Trophoblast cell (in vitro differentiated cells and primary cell): Measurements from ENCODE around the gene RNF32.
"Not testable (repeated sequence)": the region's sequence is repeated elsewhere in the genome, so short reads cannot be mapped to it uniquely, and the experiment has no call there.

ENCODE experiments used
- DNase-seq, 2 donors: peaks; one replicate each; pipeline ENCODE4 v3.0.0-alpha.2; 2016
- H2AFZ ChIP-seq: 2 replicates; pipeline ENCODE4 v1.6.1; 2013; ENCODE audit warnings: low read length, moderate library complexity, mild to moderate bottlenecking; ENCODE audit not compliant: insufficient read depth, poor library complexity
- H2AK5ac ChIP-seq: 2 replicates; pipeline ENCODE4 v1.6.1; 2013; ENCODE audit warnings: mild to moderate bottlenecking, low read length
- H2BK120ac ChIP-seq: 2 replicates; pipeline ENCODE4 v1.6.1; 2013; ENCODE audit warnings: low read length, mild to moderate bottlenecking, moderate library complexity; ENCODE audit not compliant: insufficient read depth, poor library complexity
- H2BK12ac ChIP-seq: 2 replicates; pipeline ENCODE4 v1.6.1; 2013; ENCODE audit warnings: mild to moderate bottlenecking, low read length, moderate library complexity
- H2BK5ac ChIP-seq: 2 replicates; pipeline ENCODE4 v1.6.1; 2013; ENCODE audit warnings: low read length, low read depth, moderate library complexity, mild to moderate bottlenecking; ENCODE audit not compliant: poor library complexity
- H3K14ac ChIP-seq: 2 replicates; pipeline ENCODE4 v1.6.1; 2013; ENCODE audit warnings: mild to moderate bottlenecking, low read length
- H3K18ac ChIP-seq: 2 replicates; pipeline ENCODE4 v1.6.1; 2013; ENCODE audit warnings: mild to moderate bottlenecking, low read length
- H3K23ac ChIP-seq: 2 replicates; pipeline ENCODE4 v1.6.1; 2013; ENCODE audit warnings: low read length
- H3K27ac ChIP-seq: 2 replicates; pipeline ENCODE4 v1.5.1; 2013; ENCODE audit warnings: low read depth, mild to moderate bottlenecking, inconsistent platforms, low read length, moderate library complexity
- H3K27me3 ChIP-seq: 2 replicates; pipeline ENCODE4 v1.6.1; 2013; ENCODE audit warnings: inconsistent platforms, mild to moderate bottlenecking, low read length, moderate library complexity; ENCODE audit not compliant: insufficient read depth
- H3K36me3 ChIP-seq, 2 experiments: 1 replicate in 1 of 2; 2 replicates in 1 of 2; pipeline ENCODE4 v1.6.1; 2013; ENCODE audit warnings: low read length in 2 of 2, mild to moderate bottlenecking in 2 of 2, moderate library complexity in 1 of 2; ENCODE audit not compliant: insufficient read depth in 2 of 2, control insufficient read depth in 1 of 2
- H3K4ac ChIP-seq: 2 replicates; pipeline ENCODE4 v1.6.1; 2013; ENCODE audit warnings: low read depth, mild to moderate bottlenecking, low read length, moderate library complexity
- H3K4me1 ChIP-seq, 2 experiments: 1 replicate in 1 of 2; 2 replicates in 1 of 2; pipeline ENCODE4 v1.6.1; 2013; ENCODE audit warnings: low read length in 2 of 2, mild to moderate bottlenecking in 2 of 2, moderate library complexity in 1 of 2; ENCODE audit not compliant: insufficient read depth in 2 of 2, control insufficient read depth in 1 of 2
- H3K4me2 ChIP-seq: 2 replicates; pipeline ENCODE4 v1.6.1; 2013; ENCODE audit warnings: inconsistent platforms, mild to moderate bottlenecking, low read length, moderate library complexity
- H3K4me3 ChIP-seq: 2 replicates; pipeline ENCODE4 v1.5.1; 2013; ENCODE audit warnings: mild to moderate bottlenecking, low read depth, low read length, inconsistent platforms
- H3K79me1 ChIP-seq: one replicate; pipeline ENCODE4 v1.6.1; 2013; ENCODE audit warnings: low read length
- H3K79me2 ChIP-seq: 2 replicates; pipeline ENCODE4 v1.6.1; 2013; ENCODE audit warnings: low read length, mild to moderate bottlenecking; ENCODE audit not compliant: control insufficient read depth, insufficient read depth, poor library complexity
- H3K9ac ChIP-seq: 2 replicates; pipeline ENCODE4 v1.6.1; 2013; ENCODE audit warnings: mild to moderate bottlenecking, low read length
- H3K9me3 ChIP-seq: 2 replicates; pipeline ENCODE4 v1.6.1; 2013; ENCODE audit warnings: low read depth, mild to moderate bottlenecking, control low read depth, inconsistent platforms, low read length; ENCODE audit not compliant: insufficient read depth
- H4K12ac ChIP-seq: 2 replicates; pipeline ENCODE4 v1.6.1; 2013; ENCODE audit warnings: low read depth, mild to moderate bottlenecking, low read length, moderate library complexity
- H4K8ac ChIP-seq: 2 replicates; pipeline ENCODE4 v1.6.1; 2013; ENCODE audit warnings: low read depth, mild to moderate bottlenecking, low read length, moderate library complexity
- H4K91ac ChIP-seq: one replicate; pipeline ENCODE4 v1.6.1; 2013; ENCODE audit warnings: low read depth, mild to moderate bottlenecking, low read length, moderate library complexity
- WGBS: extraction: QIAGEN DNeasy Blood & Tissue Kit; methylation state at CpG from one replicate; pipeline ENCODE4 v1.1.7; 2013; ENCODE audit warnings: missing lambda C conversion rate; ENCODE audit not compliant: insufficient read length, insufficient coverage; ENCODE audit errors: extremely low coverage; 5-methylcytosine and 5-hydroxymethylcytosine counted together

The RNF32 gene

DNA sequence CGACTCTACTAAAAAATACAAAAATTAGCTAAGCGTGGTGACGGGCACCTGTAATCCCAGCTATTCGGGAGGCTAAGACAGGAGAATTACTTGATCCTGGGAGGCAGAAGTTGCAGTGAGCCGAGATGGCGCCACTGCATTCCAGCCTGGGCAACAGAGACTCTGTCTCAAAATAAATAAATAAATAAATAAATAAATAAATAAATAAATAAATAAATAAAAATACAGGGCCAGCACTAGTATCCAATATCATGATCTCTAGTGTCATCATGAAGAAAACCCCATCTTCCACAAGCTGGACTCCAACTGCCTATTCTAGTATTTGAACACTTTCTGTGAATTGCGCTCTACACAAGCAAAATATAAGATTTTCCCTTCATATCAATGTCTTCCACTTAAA, 3.5 kb upstream of the RNF32 start:
- not testable (repeated sequence) for DNase-seq, H2BK120ac ChIP-seq, H3K27ac ChIP-seq, H3K27me3 ChIP-seq, H4K12ac ChIP-seq, H2AFZ ChIP-seq, H3K9me3 ChIP-seq, H4K91ac ChIP-seq, H2BK5ac ChIP-seq, H3K4ac ChIP-seq, H3K36me3 ChIP-seq, H3K9ac ChIP-seq, H4K8ac ChIP-seq, H3K18ac ChIP-seq, H3K4me2 ChIP-seq, H3K23ac ChIP-seq, H3K4me3 ChIP-seq, H3K14ac ChIP-seq, H2AK5ac ChIP-seq, H3K79me2 ChIP-seq, H2BK12ac ChIP-seq
- no CpG with 5 or more reads among the region's 7 CpGs for WGBS
- Histone ChIP-seq H3K79me1 (peaks cover 11% of the 10 kb centered on the region), H3K4me1 (peaks cover 9 to 11% of the 10 kb centered on the region in 2 experiments)

DNA sequence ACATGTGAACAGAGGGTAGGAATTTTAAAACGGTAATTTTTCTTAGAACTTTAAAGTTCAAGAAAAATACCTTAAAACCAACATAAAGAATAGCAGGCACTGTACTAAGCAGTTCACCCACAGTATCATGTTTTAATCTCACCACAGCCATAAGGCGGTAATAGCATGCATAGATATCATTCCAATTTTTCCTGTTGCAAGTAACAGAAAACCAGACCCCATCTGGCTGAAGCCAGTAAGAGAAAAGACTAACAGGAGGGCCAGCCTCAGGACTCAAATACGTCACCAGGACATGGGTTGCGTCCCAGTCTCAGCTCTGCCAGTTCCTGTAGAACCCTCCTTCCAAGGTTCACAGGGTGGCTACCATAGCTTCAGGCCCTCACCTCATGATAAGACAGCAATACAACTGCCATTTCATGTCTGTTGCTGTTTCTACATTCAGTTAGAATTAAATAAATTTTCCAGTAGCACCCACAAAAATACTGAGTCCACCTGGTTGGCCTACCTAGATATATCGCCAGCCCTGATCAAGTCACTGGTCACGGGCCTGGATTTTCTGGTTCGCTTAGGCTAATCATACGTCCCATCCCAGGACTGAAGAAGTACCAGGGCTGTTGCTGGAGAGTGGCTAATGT, 2.0 kb upstream of the RNF32 start:
- Histone ChIP-seq H3K4me1 (peaks cover 9 to 11% of the 10 kb centered on the region in 2 experiments), H3K4me3 (no peak overlapping the region), H3K9ac (no peak overlapping the region), H2BK5ac (no peak overlapping the region), H3K36me3 (no peaks in the 10 kb centered on the region), H3K18ac (no peak overlapping the region), H4K91ac (no peak overlapping the region), H3K14ac (no peak overlapping the region), H2BK120ac (no peak overlapping the region), H3K79me2 (peaks cover 8% of the 10 kb centered on the region), H3K27ac (no peak overlapping the region), H4K8ac (no peak overlapping the region), H3K27me3 (no peaks in the 10 kb centered on the region), H3K79me1 (peaks cover 11% of the 10 kb centered on the region), H2AFZ (no peak overlapping the region), H3K9me3 (peaks cover 7% of the 10 kb centered on the region), H3K4me2 (no peak overlapping the region), H2BK12ac (no peak overlapping the region), H4K12ac (no peak overlapping the region), H3K4ac (no peak overlapping the region), H2AK5ac (no peak overlapping the region), H3K23ac (no peak overlapping the region)
- no CpG with 5 or more reads among the region's 8 CpGs for WGBS
- peak in 1 of 2 donors; percentile 19 for DNase-seq

DNA sequence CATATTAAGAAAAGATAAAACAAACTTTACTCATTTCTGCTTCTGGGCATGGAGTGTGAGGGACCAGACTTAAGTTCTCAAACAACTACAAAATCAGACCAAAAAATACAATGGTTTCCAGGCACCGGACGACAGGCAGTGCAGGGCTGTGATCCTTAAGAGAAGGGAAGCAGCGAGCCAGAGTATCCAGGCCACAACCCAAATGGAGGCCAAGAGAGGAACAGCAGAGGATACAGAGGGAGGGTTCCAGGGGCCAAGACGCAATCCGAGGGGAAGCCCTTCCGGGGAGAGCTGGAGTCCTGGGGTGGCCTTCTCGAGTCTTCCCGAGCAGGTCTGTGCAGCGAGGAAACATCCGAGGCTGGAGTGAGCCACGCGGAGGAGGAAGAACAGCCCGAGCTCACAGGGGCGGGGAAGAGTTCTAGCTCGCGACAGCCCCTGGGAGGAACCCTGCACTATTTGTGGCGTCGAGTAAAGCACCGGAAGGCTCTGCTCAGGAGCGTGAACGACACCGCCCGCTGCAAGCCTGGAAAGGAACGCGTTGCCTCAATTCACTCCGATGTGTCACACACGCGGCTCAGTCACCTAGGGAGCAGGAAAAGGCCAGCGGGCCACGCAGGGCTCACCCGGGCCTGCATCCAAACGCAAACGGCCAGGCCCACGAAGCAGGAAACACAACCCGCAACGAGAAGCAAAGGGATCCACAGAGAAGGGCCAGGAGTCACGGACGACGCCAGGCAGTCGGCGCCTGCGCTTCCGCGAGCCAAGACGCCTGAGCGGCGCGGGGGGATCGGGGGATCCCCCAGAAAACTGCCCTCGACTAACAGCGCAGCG, 933 bp upstream of the RNF32 start:
- Histone ChIP-seq H2BK120ac (peak overlapping the region; percentile 53), H3K27ac (no peak overlapping the region), H3K18ac (peak overlapping the region; percentile 86), H3K4me3 (peak overlapping the region; percentile 81), H4K12ac (peak overlapping the region; percentile 93), H3K27me3 (no peaks in the 10 kb centered on the region), H3K4me1 (peaks cover 9 to 11% of the 10 kb centered on the region in 2 experiments), H3K79me1 (peaks cover 11% of the 10 kb centered on the region), H3K14ac (peak overlapping the region; percentile 65), H3K4me2 (peak overlapping the region; percentile 91), H3K4ac (peak overlapping the region; percentile 40), H3K9me3 (peaks cover 7% of the 10 kb centered on the region), H4K91ac (peak overlapping the region; percentile 83), H3K9ac (no peak overlapping the region), H3K36me3 (no peaks in the 10 kb centered on the region), H3K23ac (no peak overlapping the region), H4K8ac (peak overlapping the region; percentile 95), H2AFZ (peak overlapping the region; percentile 86), H2AK5ac (peak overlapping the region; percentile 28), H3K79me2 (peaks cover 8% of the 10 kb centered on the region), H2BK5ac (no peak overlapping the region), H2BK12ac (no peak overlapping the region)
- WGBS: no CpG with 5 or more reads among the region's 52 CpGs
- no peak for DNase-seq

DNA sequence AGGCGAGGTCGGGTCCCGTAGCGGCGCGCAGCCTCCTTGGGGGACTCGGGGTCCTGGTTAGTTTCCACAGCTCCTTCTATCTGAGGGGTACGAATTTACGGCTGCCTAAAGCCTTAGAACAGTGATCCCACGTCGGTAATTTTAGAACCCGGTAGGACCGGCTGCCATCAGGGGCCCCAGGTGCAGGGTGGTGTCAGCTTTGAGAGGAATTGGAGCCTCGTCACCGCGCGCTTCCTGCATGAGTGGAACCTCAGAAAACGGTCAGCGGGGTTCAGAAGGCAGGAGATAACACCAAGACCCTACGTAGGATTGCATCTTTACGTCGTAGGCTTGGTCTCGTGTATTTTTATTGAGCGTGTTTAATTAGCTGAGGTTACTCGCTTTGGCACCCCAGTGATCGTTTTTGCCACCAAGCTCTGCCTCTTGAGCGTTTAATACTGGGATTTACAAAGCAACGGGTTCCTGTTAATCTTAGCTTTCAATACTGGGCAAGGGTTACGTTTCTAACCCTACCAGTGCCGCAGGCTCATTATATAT, 443 bp downstream of the RNF32 start:
- peaks cover 8% of the 10 kb centered on the region for H3K79me2 ChIP-seq
- H2BK12ac ChIP-seq: peak overlapping the region; percentile 6
- no peak overlapping the region for H3K23ac ChIP-seq
- H4K91ac ChIP-seq: peak overlapping the region; percentile 80
- H3K36me3 ChIP-seq: no peaks in the 10 kb centered on the region
- H3K9me3 ChIP-seq: peaks cover 7% of the 10 kb centered on the region
- peak overlapping the region; percentile 88 for H4K12ac ChIP-seq
- H3K4me2 ChIP-seq: peak overlapping the region; percentile 91
- H3K27ac ChIP-seq: no peak overlapping the region
- DNase-seq: peak; percentile 41 to 62
- H3K9ac ChIP-seq: peak overlapping the region; percentile 89
- no peaks in the 10 kb centered on the region for H3K27me3 ChIP-seq
- H3K4me3 ChIP-seq: peak overlapping the region; percentile 81
- H2BK120ac ChIP-seq: peak overlapping the region; percentile 67
- peak overlapping the region; percentile 28 for H2BK5ac ChIP-seq
- H2AFZ ChIP-seq: peak overlapping the region; percentile 99
- H3K4me1 ChIP-seq: peaks cover 9 to 11% of the 10 kb centered on the region in 2 experiments
- peak overlapping the region; percentile 74 for H3K14ac ChIP-seq
- peak overlapping the region; percentile 89 for H3K18ac ChIP-seq
- no peak overlapping the region for H2AK5ac ChIP-seq
- H3K4ac ChIP-seq: peak overlapping the region; percentile 20
- no CpG with 5 or more reads among the region's 30 CpGs for WGBS
- peak overlapping the region; percentile 95 for H4K8ac ChIP-seq
- peaks cover 11% of the 10 kb centered on the region for H3K79me1 ChIP-seq
